Fibroblast of skin of abdomen (primary cell): ENCODE measurements around the gene TMEM229B.
A peak's percentile ranks its signal among the peaks of the same experiment; 100 is the strongest.

Experiments
- DNase-seq: peaks from one replicate; pipeline ENCODE4 v3.0.0-alpha.2; 2013

TMEM229B gene

GRCh38 chr14:67485501-67486095 lies 2.9 kb downstream of the TMEM229B start:
- DNase-seq: peak; percentile 58

- DNase-seq: no peak
These were observed 4.8 kb downstream of the TMEM229B start for GRCh38 chr14:67483579-67484285.

GRCh38 chr14:67482231-67483164 lies 6.0 kb downstream of the TMEM229B start:
- no peak for DNase-seq

- DNase-seq: no peak
These were observed 8.5 kb downstream of the TMEM229B start for GRCh38 chr14:67480011-67480410.

- no peak for DNase-seq
These were observed 9.8 kb downstream of the TMEM229B start for GRCh38 chr14:67478800-67479084.

GRCh38 chr14:67477926-67478799 lies 10.4 kb downstream of the TMEM229B start:
- no peak for DNase-seq

GRCh38 chr14:67474366-67474765 lies 14.2 kb downstream of the TMEM229B start:
- no peak for DNase-seq

- DNase-seq: no peak
These were observed 15.0 kb downstream of the TMEM229B start for GRCh38 chr14:67473290-67474082.

- no peak for DNase-seq
These were observed 15.8 kb downstream of the TMEM229B start for GRCh38 chr14:67472726-67473125.

- no peak for DNase-seq
These were observed 18.6 kb downstream of the TMEM229B start for GRCh38 chr14:67469954-67470353.

- no peak for DNase-seq
These were observed 20.2 kb downstream of the TMEM229B start for GRCh38 chr14:67468378-67468730.

GRCh38 chr14:67467134-67467533 lies 21.4 kb downstream of the TMEM229B start:
- DNase-seq: no peak

- no peak for DNase-seq
These were observed 23.6 kb downstream of the TMEM229B start for GRCh38 chr14:67464879-67465278.

- no peak for DNase-seq
These were observed 24.1 kb downstream of the TMEM229B start for GRCh38 chr14:67464377-67464776.

GRCh38 chr14:67463900-67464299 lies 24.6 kb downstream of the TMEM229B start:
- DNase-seq: no peak

- DNase-seq: no peak
These were observed 26.5 kb downstream of the TMEM229B start for GRCh38 chr14:67461996-67462395.

GRCh38 chr14:67461341-67461985 lies 27.1 kb downstream of the TMEM229B start:
- DNase-seq: no peak

- no peak for DNase-seq
These were observed 29.2 kb downstream of the TMEM229B start for GRCh38 chr14:67459336-67459735.

GRCh38 chr14:67457782-67458181 lies 30.7 kb downstream of the TMEM229B start:
- DNase-seq: no peak

GRCh38 chr14:67456732-67457131 lies 31.8 kb downstream of the TMEM229B start:
- no peak for DNase-seq

- no peak for DNase-seq
These were observed 34.8 kb downstream of the TMEM229B start for GRCh38 chr14:67453575-67454300.
